Panc1 (cell line): Measurements from ENCODE around the gene LNPEP.

Experiments used
- CTCF ChIP-seq: fragments of 450-650 bp; IDR thresholded peaks from 2 replicates; pipeline ENCODE4 v1.5.1; 2017; ENCODE audit warnings: mild to moderate bottlenecking
- SIN3A ChIP-seq: IDR thresholded peaks from 2 replicates; pipeline ENCODE4 v1.6.1; 2012; ENCODE audit warnings: low read depth, mild to moderate bottlenecking, low read length, moderate library complexity, borderline replicate concordance; ENCODE audit not compliant: insufficient read depth

GRCh38 chr5:97062046-97062445, 126.2 kb downstream of the LNPEP start:
- TF ChIP-seq CTCF (no peak), SIN3A (no peak)
